ENCODE results near the gene FBXL17. TPM values are rescaled to one million over a fixed set of nuclear protein-coding genes. Genes with fewer than 3 reads are reported as not detected.

FBXL17 gene
- total and polyA plus RNA-seq, 2 of the 4 experiments (the other 2 are of a cell fraction): 3.9 to 8.1 TPM

- H3K14ac ChIP-seq (replicated peaks; ENCODE audit: low read depth, low read length): no peak overlapping the region
- no peak for ATAC-seq (ENCODE audit: low read depth)
- no peak overlapping the region for H4K91ac ChIP-seq (ENCODE audit: insufficient read depth, low read depth, low read length)
Observed at GRCh38 chr5:107878661-107879060, 503.2 kb downstream of the FBXL17 start.

More at GRCh38 chr5:107878661-107879060, 503.2 kb downstream of the FBXL17 start:
- Histone ChIP-seq H3K18ac (ENCODE audit: low read depth, low read length) (no peak overlapping the region), H2AK5ac (ENCODE audit: low read depth, low read length) (no peak overlapping the region), H3K36me3 (ENCODE audit: control insufficient read depth, insufficient read depth, low read length) (no peaks in the 10 kb centered on the region), H3K9ac (ENCODE audit: low read depth, low read length) (no peak overlapping the region), H3K79me1 (ENCODE audit: low read depth in 1 of 2, low read length in 2 of 2) (no peaks in the 10 kb centered on the region), H3K9me1 (ENCODE audit: insufficient read depth, low read length) (no peaks in the 10 kb centered on the region; the same call in 1 of the 2 replicates), H4K5ac (ENCODE audit: low read depth, low read length) (no peak overlapping the region), H2AK9ac (replicated peaks; ENCODE audit: low read depth, low read length, poor library complexity) (no peak overlapping the region), H3K23ac (ENCODE audit: low read depth, low read length) (no peak overlapping the region), H3K9me3 (ENCODE audit: control insufficient read depth, insufficient read depth, low read length) (no peaks in the 10 kb centered on the region), H2BK20ac (ENCODE audit: low read depth, low read length) (no peak overlapping the region), H4K8ac (ENCODE audit: low read depth in 2 of 2, low read length in 2 of 2) (no peak overlapping the region), H2BK5ac (ENCODE audit: low read depth, low read length, poor library complexity, severe bottlenecking) (no peak overlapping the region), H3K4me3 (ENCODE audit: insufficient read depth, low read depth, low read length) (no peak overlapping the region), H2BK15ac (ENCODE audit: low read depth, low read length) (no peak overlapping the region), H2AFZ (replicated peaks; ENCODE audit: low read length, poor library complexity) (no peak overlapping the region), H3K27ac (ENCODE audit: insufficient read depth, low read length) (no peak overlapping the region), H4K20me1 (ENCODE audit: insufficient read depth, low read length) (no peaks in the 10 kb centered on the region), H2BK120ac (ENCODE audit: low read depth, low read length) (no peak overlapping the region), H3K4ac (ENCODE audit: low read depth, low read length) (no peak overlapping the region), H3K27me3 (ENCODE audit: control insufficient read depth, insufficient read depth, low read length) (no peaks in the 10 kb centered on the region), H3K4me2 (ENCODE audit: low read depth, low read length) (no peak overlapping the region), H3K4me1 (ENCODE audit: control insufficient read depth, insufficient read depth, low read length) (peaks cover 3% of the 10 kb centered on the region; the same call in 1 of the 2 replicates), H3K56ac (ENCODE audit: extremely low read depth, insufficient read depth, low read length) (no peak overlapping the region)
- ChIA-PET POLR2A (ENCODE audit: unreplicated experiment) (no interaction called here), CTCF (interaction anchor here (1.1 to 1.3 kb wide), 2 partner anchors 9 to 15 kb away, joined by 3 to 4 read pairs; no protein-coding TSS in a partner anchor)
- intact Hi-C loops (cut with micrococcal nuclease): no loop called here
- no CpG with 5 or more reads among the region's 4 CpGs for WGBS, 2 experiments (ENCODE audit: extremely low coverage in 2 of 2, insufficient read length in 1 of 2)
- dilution Hi-C loops (cut with HindIII; ENCODE audit: low sequenced_read_pairs, unreplicated experiment): no loop called here
- in situ Hi-C loops (cut with MboI; ENCODE audit: low sequenced_read_pairs): no loop called here
- TF ChIP-seq FOS (IDR thresholded peaks at IDR 0.05; ENCODE audit: low read depth, low read length) (no peak), BHLHE40 (IDR thresholded peaks at IDR 0.05; ENCODE audit: low read depth, low read length) (no peak), SMC3 (IDR thresholded peaks at IDR 0.05; ENCODE audit: low read depth, low read length) (no peak), USF2 (IDR thresholded peaks at IDR 0.05; ENCODE audit: low read depth, low read length) (no peak), MAFK (IDR thresholded peaks at IDR 0.05; ENCODE audit: low read depth, low read length) (no peak), MAZ (IDR thresholded peaks at IDR 0.05; ENCODE audit: borderline replicate concordance, low read depth, low read length) (no peak), NFE2L2 (IDR thresholded peaks at IDR 0.05; ENCODE audit: low read depth, low read length) (no peak)
- no TSS peak for BruUV-seq (replicated peaks)
- no peak for DNase-seq

Measured in IMR-90 (cell line).